PC-9 (cell line): ENCODE results near the gene TRIM39.

ENCODE experiments used
- CTCF ChIP-seq: fragments of 200-600 bp; sonication (generic); conservative IDR thresholded peaks from 2 replicates; pipeline ENCODE4 v1.6.1; 2017; ENCODE audit warnings: mixed run types, antibody characterized with exemption, mild to moderate bottlenecking, moderate library complexity
- EZH2 ChIP-seq: fragments of 200-600 bp; sonication (generic); IDR thresholded peaks from 2 replicates; pipeline ENCODE4 v1.8.0; 2017; ENCODE audit warnings: antibody characterized with exemption, low read depth

DNA sequence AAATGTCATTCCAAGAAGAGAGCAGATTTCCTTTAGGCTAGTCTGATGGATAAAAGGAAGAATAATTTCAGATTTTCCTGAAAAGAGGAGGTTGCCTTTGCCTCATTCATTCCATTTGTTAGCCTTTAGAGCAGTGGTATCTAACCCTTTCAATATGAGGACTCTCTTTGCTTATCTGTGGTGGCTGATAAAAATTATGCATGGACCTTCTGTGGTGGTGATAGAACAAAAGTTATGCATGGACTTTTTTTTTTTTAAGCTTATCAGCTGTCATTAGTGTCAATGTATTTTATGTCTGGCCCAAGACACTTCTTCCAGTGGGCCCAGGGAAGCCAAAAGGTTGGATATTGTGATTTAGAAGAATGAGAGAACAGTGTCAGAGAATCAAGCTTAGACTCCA is 1.7 kb downstream of the TRIM39 start:
- TF ChIP-seq CTCF (no peak), EZH2 (no peak)
